Liver (tissue), 9 donors: ENCODE measurements around the gene HMGB4. TPM values are rescaled to one million over a fixed set of nuclear protein-coding genes. Genes with fewer than 3 reads are reported as not detected.

Experiments used
- DNase-seq: peaks from one replicate; pipeline ENCODE4 v3.0.0-alpha.2; 2017; ENCODE audit warnings: low spot score
- H3K27ac ChIP-seq, 2 donors: one replicate each; pipeline ENCODE4 v1.7.0; 2013; ENCODE audit warnings: inconsistent platforms in 2 of 2, low read length in 2 of 2, control low read depth in 1 of 2, low read depth in 1 of 2, mild to moderate bottlenecking in 1 of 2
- H3K27me3 ChIP-seq, 4 donors: one replicate each; pipeline versions ENCODE4 v1.6.1 to v1.7.0; 2013; ENCODE audit warnings: low read length in 3 of 4, inconsistent platforms in 1 of 4, mild to moderate bottlenecking in 1 of 4, moderate library complexity in 1 of 4; ENCODE audit not compliant: control insufficient read depth in 4 of 4, insufficient read depth in 4 of 4
- H3K36me3 ChIP-seq, 4 donors: one replicate each; pipeline versions ENCODE4 v1.6.1 to v1.7.0; 2013; ENCODE audit warnings: low read length in 3 of 4, mild to moderate bottlenecking in 3 of 4, low read depth in 1 of 4, moderate library complexity in 1 of 4; ENCODE audit not compliant: control insufficient read depth in 4 of 4, insufficient read depth in 3 of 4
- H3K4me1 ChIP-seq, 4 donors: one replicate each; pipeline versions ENCODE4 v1.6.1 to v1.7.0; 2013; ENCODE audit warnings: low read length in 3 of 4, mild to moderate bottlenecking in 3 of 4, moderate library complexity in 1 of 4; ENCODE audit not compliant: control insufficient read depth in 4 of 4, insufficient read depth in 4 of 4
- H3K4me3 ChIP-seq, 3 donors: one replicate each; pipeline versions ENCODE4 v1.6.1 to v1.7.0; 2013; ENCODE audit warnings: low read length in 3 of 3, control low read depth in 1 of 3, low read depth in 1 of 3, mild to moderate bottlenecking in 1 of 3
- H3K9ac ChIP-seq, 2 donors: one replicate each; pipeline ENCODE4 v1.7.0; 2013; ENCODE audit warnings: low read length in 2 of 2, mild to moderate bottlenecking in 2 of 2, moderate library complexity in 2 of 2, control low read depth in 1 of 2, low read depth in 1 of 2
- H3K9me3 ChIP-seq, 4 donors: one replicate each; pipeline versions ENCODE4 v1.6.1 to v1.7.0; 2013; ENCODE audit warnings: low read length in 3 of 4; ENCODE audit not compliant: control insufficient read depth in 4 of 4
- EGR1 ChIP-seq, 2 donors: IDR thresholded peaks; 2 replicates each; pipeline ENCODE4 v1.6.1; 2016 to 2018; ENCODE audit warnings: antibody characterized with exemption in 2 of 2, low read depth in 2 of 2
- FOXA1 ChIP-seq: IDR thresholded peaks from 2 replicates; pipeline ENCODE4 v1.6.1; 2016; ENCODE audit warnings: antibody characterized with exemption
- GABPA ChIP-seq, 2 donors: IDR thresholded peaks in 1 of 2; conservative IDR thresholded peaks in 1 of 2; 2 replicates each; pipeline ENCODE4 v1.6.1; 2016; ENCODE audit warnings: antibody characterized with exemption in 2 of 2, mild to moderate bottlenecking in 1 of 2, moderate library complexity in 1 of 2
- HNF4G ChIP-seq: IDR thresholded peaks from 2 replicates; pipeline ENCODE4 v1.6.1; 2016; ENCODE audit warnings: antibody characterized with exemption
- JUND ChIP-seq, 2 donors: IDR thresholded peaks; 2 replicates each; pipeline ENCODE4 v1.6.1; 2016; ENCODE audit warnings: antibody characterized with exemption in 2 of 2
- RAD21 ChIP-seq, 2 donors: IDR thresholded peaks; 2 replicates each; pipeline ENCODE4 v1.6.1; 2016; ENCODE audit warnings: antibody characterized with exemption in 2 of 2, mild to moderate bottlenecking in 2 of 2
- RXRA ChIP-seq, 2 donors: IDR thresholded peaks; 2 replicates each; pipeline ENCODE4 v1.6.1; 2017 to 2018; ENCODE audit warnings: antibody characterized with exemption in 2 of 2, mild to moderate bottlenecking in 1 of 2
- SP1 ChIP-seq: IDR thresholded peaks from 2 replicates; pipeline ENCODE4 v1.6.1; 2018; ENCODE audit warnings: antibody characterized with exemption, mild to moderate bottlenecking
- TAF1 ChIP-seq: conservative IDR thresholded peaks from 2 replicates; pipeline ENCODE4 v1.6.1; 2016; ENCODE audit warnings: antibody characterized with exemption, mild to moderate bottlenecking
- YY1 ChIP-seq: IDR thresholded peaks from 2 replicates; pipeline ENCODE4 v1.6.1; 2016; ENCODE audit warnings: antibody characterized with exemption, mild to moderate bottlenecking
- WGBS: extraction: QIAGEN DNeasy Blood & Tissue Kit; methylation state at CpG from one replicate; pipeline ENCODE4 v1.1.7; 2013; 5-methylcytosine and 5-hydroxymethylcytosine counted together
- polyA plus RNA-seq, 2 donors: library from polyadenylated mRNA; stranded (reverse) in 1 of 2; unstranded in 1 of 2; fragments of 200-250 nt in 1 of 2; fragments of >200 nt in 1 of 2; fragmentation: Nextera tagmentation in 1 of 2; extraction: Ambion mirVana in 1 of 2; gene quantifications; one replicate each; pipeline versions ENCODE4 v1.2.1 to v1.2.3, GENCODE V29; 2013 to 2015
- total RNA-seq, 2 donors: library from RNA; depleted of rRNA; stranded (reverse); fragments of >200 nt; gene quantifications; one replicate each; pipeline ENCODE4 v1.2.3, GENCODE V29; 2014
- TF ChIP-seq, protein P1 (sequence below): fragments of 150-350 bp; IDR thresholded peaks from 2 replicates; pipeline ENCODE4 v1.5.1; 2017; ENCODE audit warnings: improper control_type of control experiment, low read depth, low read length; ENCODE audit not compliant: missing input control
- TF ChIP-seq, protein P2 (sequence below): IDR thresholded peaks from 2 replicates; pipeline ENCODE4 v1.6.1; 2016; ENCODE audit warnings: antibody characterized with exemption
- TF ChIP-seq, protein P3 (sequence below): IDR thresholded peaks from 2 replicates; pipeline ENCODE4 v1.6.1; 2016; ENCODE audit warnings: antibody characterized with exemption, mild to moderate bottlenecking
- TF ChIP-seq, protein P4 (sequence below): IDR thresholded peaks from 2 replicates; pipeline ENCODE4 v1.6.1; 2016; ENCODE audit warnings: antibody characterized with exemption
- donor health status: healthy.
- donor health status: healthy.
- donor health status: healthy.
- donor health status: healthy.
- donor health status: healthy.

Gene HMGB4
- total and polyA plus RNA-seq, 4 donors, result not detected

DNA sequence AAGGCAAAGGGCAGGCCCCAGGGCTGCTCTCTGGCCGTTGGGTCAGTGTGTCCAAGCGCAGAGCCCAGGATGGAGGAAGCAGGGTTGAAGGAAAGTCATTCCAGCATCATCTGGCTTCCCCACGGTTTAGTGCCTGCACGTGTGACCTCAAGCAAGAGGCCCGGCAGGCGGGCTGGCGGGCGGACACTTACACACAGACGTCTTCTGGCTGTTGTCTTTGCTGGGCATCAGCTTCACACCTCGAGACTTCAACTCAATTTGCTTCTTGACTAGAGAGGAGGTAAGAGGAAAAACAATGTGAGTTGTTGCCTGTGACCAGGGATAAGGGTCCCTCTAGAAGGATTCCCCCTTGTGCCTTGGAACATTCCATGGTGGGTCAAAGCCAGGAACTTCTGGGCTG lies 38.4 kb upstream of the HMGB4 start (continued):
- TF ChIP-seq EGR1 (IDR thresholded peaks at IDR 0.05; ENCODE audit: low read depth in 2 of 2) (no peak), RXRA (IDR thresholded peaks at IDR 0.05) (no peak)

DNA sequence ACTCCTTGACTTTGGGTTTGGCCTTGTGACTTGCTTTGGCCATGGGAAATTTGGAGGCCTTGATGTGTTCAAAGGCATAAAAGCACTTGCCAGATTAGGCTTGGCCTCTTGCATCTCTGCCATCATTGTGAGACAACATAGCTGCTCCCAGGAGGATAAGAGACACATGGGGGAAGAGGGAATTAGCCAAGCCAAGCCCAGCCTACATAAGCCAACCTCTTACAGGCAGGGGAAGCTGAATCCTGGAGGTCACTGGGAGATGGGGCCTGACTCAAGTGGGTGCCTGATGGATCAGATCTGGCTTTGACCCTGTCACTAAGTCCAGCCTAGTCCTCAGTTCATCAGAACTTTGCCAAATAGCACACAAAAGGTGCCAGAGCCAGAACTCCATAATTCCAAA lies 37.6 kb upstream of the HMGB4 start:
- TF ChIP-seq FOXA1 (no peak), EGR1 (IDR thresholded peaks at IDR 0.05; ENCODE audit: low read depth in 2 of 2) (no peak), GABPA (IDR thresholded peaks at IDR 0.05 in 1 of 2, conservative IDR thresholded peaks at IDR 0.05 in 1 of 2) (no peak), RXRA (IDR thresholded peaks at IDR 0.05) (no peak), JUND (IDR thresholded peaks at IDR 0.05) (no peak), HNF4G (no peak), YY1 (no peak), SP1 (no peak), TAF1 (no peak), RAD21 (IDR thresholded peaks at IDR 0.05) (no peak)
- TF ChIP-seq, protein P1, sequence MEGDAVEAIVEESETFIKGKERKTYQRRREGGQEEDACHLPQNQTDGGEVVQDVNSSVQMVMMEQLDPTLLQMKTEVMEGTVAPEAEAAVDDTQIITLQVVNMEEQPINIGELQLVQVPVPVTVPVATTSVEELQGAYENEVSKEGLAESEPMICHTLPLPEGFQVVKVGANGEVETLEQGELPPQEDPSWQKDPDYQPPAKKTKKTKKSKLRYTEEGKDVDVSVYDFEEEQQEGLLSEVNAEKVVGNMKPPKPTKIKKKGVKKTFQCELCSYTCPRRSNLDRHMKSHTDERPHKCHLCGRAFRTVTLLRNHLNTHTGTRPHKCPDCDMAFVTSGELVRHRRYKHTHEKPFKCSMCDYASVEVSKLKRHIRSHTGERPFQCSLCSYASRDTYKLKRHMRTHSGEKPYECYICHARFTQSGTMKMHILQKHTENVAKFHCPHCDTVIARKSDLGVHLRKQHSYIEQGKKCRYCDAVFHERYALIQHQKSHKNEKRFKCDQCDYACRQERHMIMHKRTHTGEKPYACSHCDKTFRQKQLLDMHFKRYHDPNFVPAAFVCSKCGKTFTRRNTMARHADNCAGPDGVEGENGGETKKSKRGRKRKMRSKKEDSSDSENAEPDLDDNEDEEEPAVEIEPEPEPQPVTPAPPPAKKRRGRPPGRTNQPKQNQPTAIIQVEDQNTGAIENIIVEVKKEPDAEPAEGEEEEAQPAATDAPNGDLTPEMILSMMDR, result no peak
- TF ChIP-seq, protein P2, sequence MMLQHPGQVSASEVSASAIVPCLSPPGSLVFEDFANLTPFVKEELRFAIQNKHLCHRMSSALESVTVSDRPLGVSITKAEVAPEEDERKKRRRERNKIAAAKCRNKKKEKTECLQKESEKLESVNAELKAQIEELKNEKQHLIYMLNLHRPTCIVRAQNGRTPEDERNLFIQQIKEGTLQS, result no peak
- TF ChIP-seq, protein P3, sequence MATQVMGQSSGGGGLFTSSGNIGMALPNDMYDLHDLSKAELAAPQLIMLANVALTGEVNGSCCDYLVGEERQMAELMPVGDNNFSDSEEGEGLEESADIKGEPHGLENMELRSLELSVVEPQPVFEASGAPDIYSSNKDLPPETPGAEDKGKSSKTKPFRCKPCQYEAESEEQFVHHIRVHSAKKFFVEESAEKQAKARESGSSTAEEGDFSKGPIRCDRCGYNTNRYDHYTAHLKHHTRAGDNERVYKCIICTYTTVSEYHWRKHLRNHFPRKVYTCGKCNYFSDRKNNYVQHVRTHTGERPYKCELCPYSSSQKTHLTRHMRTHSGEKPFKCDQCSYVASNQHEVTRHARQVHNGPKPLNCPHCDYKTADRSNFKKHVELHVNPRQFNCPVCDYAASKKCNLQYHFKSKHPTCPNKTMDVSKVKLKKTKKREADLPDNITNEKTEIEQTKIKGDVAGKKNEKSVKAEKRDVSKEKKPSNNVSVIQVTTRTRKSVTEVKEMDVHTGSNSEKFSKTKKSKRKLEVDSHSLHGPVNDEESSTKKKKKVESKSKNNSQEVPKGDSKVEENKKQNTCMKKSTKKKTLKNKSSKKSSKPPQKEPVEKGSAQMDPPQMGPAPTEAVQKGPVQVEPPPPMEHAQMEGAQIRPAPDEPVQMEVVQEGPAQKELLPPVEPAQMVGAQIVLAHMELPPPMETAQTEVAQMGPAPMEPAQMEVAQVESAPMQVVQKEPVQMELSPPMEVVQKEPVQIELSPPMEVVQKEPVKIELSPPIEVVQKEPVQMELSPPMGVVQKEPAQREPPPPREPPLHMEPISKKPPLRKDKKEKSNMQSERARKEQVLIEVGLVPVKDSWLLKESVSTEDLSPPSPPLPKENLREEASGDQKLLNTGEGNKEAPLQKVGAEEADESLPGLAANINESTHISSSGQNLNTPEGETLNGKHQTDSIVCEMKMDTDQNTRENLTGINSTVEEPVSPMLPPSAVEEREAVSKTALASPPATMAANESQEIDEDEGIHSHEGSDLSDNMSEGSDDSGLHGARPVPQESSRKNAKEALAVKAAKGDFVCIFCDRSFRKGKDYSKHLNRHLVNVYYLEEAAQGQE, result no peak
- TF ChIP-seq, protein P4, sequence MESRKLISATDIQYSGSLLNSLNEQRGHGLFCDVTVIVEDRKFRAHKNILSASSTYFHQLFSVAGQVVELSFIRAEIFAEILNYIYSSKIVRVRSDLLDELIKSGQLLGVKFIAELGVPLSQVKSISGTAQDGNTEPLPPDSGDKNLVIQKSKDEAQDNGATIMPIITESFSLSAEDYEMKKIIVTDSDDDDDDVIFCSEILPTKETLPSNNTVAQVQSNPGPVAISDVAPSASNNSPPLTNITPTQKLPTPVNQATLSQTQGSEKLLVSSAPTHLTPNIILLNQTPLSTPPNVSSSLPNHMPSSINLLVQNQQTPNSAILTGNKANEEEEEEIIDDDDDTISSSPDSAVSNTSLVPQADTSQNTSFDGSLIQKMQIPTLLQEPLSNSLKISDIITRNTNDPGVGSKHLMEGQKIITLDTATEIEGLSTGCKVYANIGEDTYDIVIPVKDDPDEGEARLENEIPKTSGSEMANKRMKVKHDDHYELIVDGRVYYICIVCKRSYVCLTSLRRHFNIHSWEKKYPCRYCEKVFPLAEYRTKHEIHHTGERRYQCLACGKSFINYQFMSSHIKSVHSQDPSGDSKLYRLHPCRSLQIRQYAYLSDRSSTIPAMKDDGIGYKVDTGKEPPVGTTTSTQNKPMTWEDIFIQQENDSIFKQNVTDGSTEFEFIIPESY, result no peak
- Histone ChIP-seq H3K36me3 (no peaks in the 10 kb centered on the region), H3K4me1 (no peaks in the 10 kb centered on the region), H3K4me3 (no peak overlapping the region), H3K27ac (no peak overlapping the region), H3K27me3 (peaks cover 0 to 2% (median 0%) of the 10 kb centered on the region in 4 donors), H3K9me3 (no peaks in the 10 kb centered on the region), H3K9ac (no peak overlapping the region)
- DNase-seq, result no peak

DNA sequence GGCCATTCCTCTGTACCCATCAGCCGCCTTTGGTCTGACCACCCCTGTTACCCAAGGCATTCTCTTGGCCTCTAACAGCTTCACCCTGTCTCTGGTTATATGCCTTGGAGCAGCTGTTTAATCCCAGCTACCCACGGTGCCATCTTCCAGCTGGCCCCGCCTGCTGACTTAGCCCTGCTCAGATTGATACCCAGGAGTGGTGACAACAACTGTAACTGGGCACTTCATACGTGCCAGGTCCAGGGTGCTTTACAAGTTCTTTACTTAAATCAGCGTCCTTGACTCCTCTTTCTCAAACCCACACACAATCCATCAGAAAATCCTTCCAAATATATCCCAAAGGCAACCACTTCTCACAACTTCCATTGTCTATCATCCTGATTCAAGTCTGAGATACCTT lies 37.2 kb upstream of the HMGB4 start:
- no peak for DNase-seq
- no peaks in the 10 kb centered on the region for H3K36me3 ChIP-seq
- no peaks in the 10 kb centered on the region for H3K27me3 ChIP-seq
- no peak overlapping the region for H3K27ac ChIP-seq
- no peak overlapping the region for H3K4me3 ChIP-seq
- no peaks in the 10 kb centered on the region for H3K9me3 ChIP-seq
- 84% methylated on average over 5 of the region's 5 CpGs for WGBS
- TF ChIP-seq, protein P2, result no peak
- H3K9ac ChIP-seq, result no peak overlapping the region
- H3K4me1 ChIP-seq, result no peaks in the 10 kb centered on the region
